SU-DHL-6 (cell line): ENCODE results near the gene ATP6V1G2.

Experiments used
- EZH2phosphoT487 ChIP-seq: fragments of 200-600 bp; sonication (generic), shearing (Covaris generic); conservative IDR thresholded peaks from 2 replicates; pipeline ENCODE4 v1.6.1; 2018; ENCODE audit warnings: mild to moderate bottlenecking, antibody characterized with exemption, low read length, moderate library complexity, mixed read lengths
- TF ChIP-seq, protein P1 (sequence below): fragments of 200-600 bp; sonication (generic); IDR thresholded peaks from one replicate; pipeline ENCODE4 v1.5.1; 2017; ENCODE audit warnings: antibody characterized with exemption, mild to moderate bottlenecking, low read length, moderate library complexity; ENCODE audit not compliant: insufficient read depth, poor library complexity, severe bottlenecking

DNA sequence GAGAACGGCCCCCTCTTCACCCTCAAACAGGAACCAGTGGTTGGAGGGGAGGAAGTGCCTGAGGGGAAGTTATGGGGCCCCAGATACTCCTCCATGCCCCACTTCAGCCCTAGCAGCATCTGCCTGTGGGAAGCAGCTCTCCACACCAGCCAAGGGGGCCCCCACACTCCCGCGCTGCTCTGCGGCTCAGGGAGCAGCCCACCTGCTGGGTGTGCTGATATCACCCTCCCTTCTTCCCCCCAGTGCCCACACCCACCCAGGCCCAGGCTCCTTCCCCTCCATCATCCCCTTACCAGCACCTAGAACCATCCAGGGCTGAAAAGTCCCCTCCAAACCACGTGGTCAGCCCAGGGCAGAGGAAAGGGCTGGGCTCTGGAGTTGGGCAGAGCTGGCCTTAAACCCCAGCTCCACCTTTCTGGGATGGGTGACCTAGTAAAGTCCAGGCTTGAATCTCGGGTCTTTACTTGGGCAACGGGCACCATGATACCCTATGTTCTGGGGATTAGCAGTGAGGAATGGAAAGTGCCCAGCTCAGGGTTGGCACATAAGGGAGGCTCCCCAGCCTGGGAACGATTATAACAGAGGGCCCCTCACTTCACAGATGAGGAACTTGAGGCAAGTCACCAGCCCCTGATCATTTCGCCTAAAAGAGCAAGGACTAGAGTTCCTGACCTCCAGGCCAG lies 40.3 kb upstream of the ATP6V1G2 start:
- TF ChIP-seq, protein P1, sequence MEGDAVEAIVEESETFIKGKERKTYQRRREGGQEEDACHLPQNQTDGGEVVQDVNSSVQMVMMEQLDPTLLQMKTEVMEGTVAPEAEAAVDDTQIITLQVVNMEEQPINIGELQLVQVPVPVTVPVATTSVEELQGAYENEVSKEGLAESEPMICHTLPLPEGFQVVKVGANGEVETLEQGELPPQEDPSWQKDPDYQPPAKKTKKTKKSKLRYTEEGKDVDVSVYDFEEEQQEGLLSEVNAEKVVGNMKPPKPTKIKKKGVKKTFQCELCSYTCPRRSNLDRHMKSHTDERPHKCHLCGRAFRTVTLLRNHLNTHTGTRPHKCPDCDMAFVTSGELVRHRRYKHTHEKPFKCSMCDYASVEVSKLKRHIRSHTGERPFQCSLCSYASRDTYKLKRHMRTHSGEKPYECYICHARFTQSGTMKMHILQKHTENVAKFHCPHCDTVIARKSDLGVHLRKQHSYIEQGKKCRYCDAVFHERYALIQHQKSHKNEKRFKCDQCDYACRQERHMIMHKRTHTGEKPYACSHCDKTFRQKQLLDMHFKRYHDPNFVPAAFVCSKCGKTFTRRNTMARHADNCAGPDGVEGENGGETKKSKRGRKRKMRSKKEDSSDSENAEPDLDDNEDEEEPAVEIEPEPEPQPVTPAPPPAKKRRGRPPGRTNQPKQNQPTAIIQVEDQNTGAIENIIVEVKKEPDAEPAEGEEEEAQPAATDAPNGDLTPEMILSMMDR, result no peak
- no peak for TF ChIP-seq EZH2phosphoT487
